ENCODE results near the gene CLDND2. TPM values are rescaled to one million over a fixed set of nuclear protein-coding genes. Genes with fewer than 3 reads are reported as not detected.

The CLDND2 gene
- total and polyA plus RNA-seq, 2 of the 4 experiments (the other 2 are of a cell fraction): not detected

- CTCF ChIA-PET: no interaction called here
Measured at GRCh38 chr19:51386882-51387520, 18.2 kb upstream of the CLDND2 start.

More at GRCh38 chr19:51386882-51387520, 18.2 kb upstream of the CLDND2 start:
- Histone ChIP-seq H4K5ac (ENCODE audit: low read depth, low read length) (no peak overlapping the region), H2BK120ac (ENCODE audit: low read depth, low read length) (no peak overlapping the region), H4K20me1 (ENCODE audit: insufficient read depth, low read length) (no peaks in the 10 kb centered on the region), H2BK5ac (ENCODE audit: low read depth, low read length, poor library complexity, severe bottlenecking) (no peak overlapping the region), H3K27ac (ENCODE audit: insufficient read depth, low read length) (no peak overlapping the region), H2AFZ (replicated peaks; ENCODE audit: low read length, poor library complexity) (no peak overlapping the region), H3K36me3 (ENCODE audit: control insufficient read depth, insufficient read depth, low read length) (no peaks in the 10 kb centered on the region), H3K4me3 (ENCODE audit: insufficient read depth, low read depth, low read length) (no peak overlapping the region), H4K8ac (ENCODE audit: low read depth in 2 of 2, low read length in 2 of 2) (no peak overlapping the region), H3K4ac (ENCODE audit: low read depth, low read length) (no peak overlapping the region), H3K18ac (ENCODE audit: low read depth, low read length) (no peak overlapping the region), H2BK20ac (ENCODE audit: low read depth, low read length) (no peak overlapping the region), H3K9me1 (ENCODE audit: insufficient read depth, low read length) (no peaks in the 10 kb centered on the region), H3K9ac (ENCODE audit: low read depth, low read length) (no peak overlapping the region), H2AK5ac (ENCODE audit: low read depth, low read length) (no peak overlapping the region), H3K23ac (ENCODE audit: low read depth, low read length) (no peak overlapping the region), H3K56ac (ENCODE audit: extremely low read depth, insufficient read depth, low read length) (no peak overlapping the region), H3K79me1 (ENCODE audit: low read depth in 1 of 2, low read length in 2 of 2) (no peaks in the 10 kb centered on the region), H2AK9ac (replicated peaks; ENCODE audit: low read depth, low read length, poor library complexity) (no peak overlapping the region), H3K9me3 (ENCODE audit: control insufficient read depth, insufficient read depth, low read length) (no peaks in the 10 kb centered on the region), H3K14ac (replicated peaks; ENCODE audit: low read depth, low read length) (no peak overlapping the region), H3K4me1 (ENCODE audit: control insufficient read depth, insufficient read depth, low read length) (no peaks in the 10 kb centered on the region), H4K91ac (ENCODE audit: insufficient read depth, low read depth, low read length) (no peak overlapping the region), H2BK15ac (ENCODE audit: low read depth, low read length) (no peak overlapping the region), H3K4me2 (ENCODE audit: low read depth, low read length) (no peak overlapping the region), H3K27me3 (ENCODE audit: control insufficient read depth, insufficient read depth, low read length) (peaks cover 2% of the 10 kb centered on the region; the same call in 1 of the 2 replicates)
- POLR2A ChIA-PET (ENCODE audit: unreplicated experiment): no interaction called here
- intact Hi-C loops (cut with micrococcal nuclease) (no loop called here), in situ Hi-C loops (cut with MboI; ENCODE audit: low sequenced_read_pairs) (no loop called here), dilution Hi-C loops (cut with HindIII; ENCODE audit: low sequenced_read_pairs, unreplicated experiment) (no loop called here)
- DNase-seq (no peak), ATAC-seq (ENCODE audit: low read depth) (no peak)
- BruUV-seq (replicated peaks): no TSS peak
- no peak for TF ChIP-seq CEBPB (IDR thresholded peaks at IDR 0.05; ENCODE audit: low read depth, low read length)
- no peak for TF ChIP-seq CTCF (conservative IDR thresholded peaks at IDR 0.05; ENCODE audit: low read depth, low read length)
- no peak for TF ChIP-seq FOS (IDR thresholded peaks at IDR 0.05; ENCODE audit: low read depth, low read length)
- TF ChIP-seq USF2 (IDR thresholded peaks at IDR 0.05; ENCODE audit: low read depth, low read length): no peak
- TF ChIP-seq ELK1 (IDR thresholded peaks at IDR 0.05; ENCODE audit: borderline replicate concordance, low read depth, low read length): no peak
- TF ChIP-seq RAD21 (IDR thresholded peaks at IDR 0.05; ENCODE audit: low read length): no peak
- no peak for TF ChIP-seq RCOR1 (IDR thresholded peaks at IDR 0.05; ENCODE audit: insufficient replicate concordance, low read length)
- TF ChIP-seq BHLHE40 (IDR thresholded peaks at IDR 0.05; ENCODE audit: low read depth, low read length): no peak
- TF ChIP-seq MAZ (IDR thresholded peaks at IDR 0.05; ENCODE audit: borderline replicate concordance, low read depth, low read length): no peak
- no peak for TF ChIP-seq RFX5 (IDR thresholded peaks at IDR 0.05; ENCODE audit: low read depth, low read length)
- TF ChIP-seq NFE2L2 (IDR thresholded peaks at IDR 0.05; ENCODE audit: low read depth, low read length): no peak
- no peak for TF ChIP-seq POLR2A (IDR thresholded peaks at IDR 0.05; ENCODE audit: low read depth, low read length)
- no peak for TF ChIP-seq MXI1 (IDR thresholded peaks at IDR 0.05; ENCODE audit: borderline replicate concordance, low read depth, low read length)
- no peak for TF ChIP-seq MAFK (IDR thresholded peaks at IDR 0.05; ENCODE audit: low read depth, low read length)
- TF ChIP-seq SMC3 (IDR thresholded peaks at IDR 0.05; ENCODE audit: low read depth, low read length): no peak
- no peak for TF ChIP-seq CHD1 (IDR thresholded peaks at IDR 0.05; ENCODE audit: low read depth, low read length)
- 65% methylated on average over 2 of the region's 14 CpGs; no CpG with 5 or more reads in 1 of the 2 experiments for WGBS, 2 experiments (ENCODE audit: extremely low coverage in 2 of 2, insufficient read length in 1 of 2)
